ENCODE data around the gene RASGRF1. TPM values are rescaled to one million over a fixed set of nuclear protein-coding genes. Genes with fewer than 3 reads are reported as not detected.

The RASGRF1 gene
- total RNA-seq, 1 donor = under 0.01 TPM

- peaks cover 15% of the 10 kb centered on the region for H3K4me1 ChIP-seq (ENCODE audit: insufficient read depth, low read length)
- no peaks in the 10 kb centered on the region for H3K27me3 ChIP-seq (ENCODE audit: insufficient read depth, low read length)
- H3K36me3 ChIP-seq (ENCODE audit: insufficient read depth, low read length) = no peaks in the 10 kb centered on the region
- no peaks in the 10 kb centered on the region for H3K79me2 ChIP-seq (ENCODE audit: insufficient read depth, low read length)
- no peak overlapping the region for H3K4me2 ChIP-seq (ENCODE audit: insufficient read depth, low read length)
- H4K20me1 ChIP-seq (ENCODE audit: insufficient read depth, low read length) = no peaks in the 10 kb centered on the region
- H3K27ac ChIP-seq (ENCODE audit: low read depth, low read length) = no peak overlapping the region
- no peak for TF ChIP-seq CTCF (IDR thresholded peaks at IDR 0.05; ENCODE audit: extremely low read depth, low read depth, low read length)
- no peak overlapping the region for H3K4me3 ChIP-seq (ENCODE audit: insufficient read depth, low read length)
- DNase-seq (ENCODE audit: insufficient read length, low spot score, missing footprints) = peak; percentile 46
- H3K9me3 ChIP-seq (ENCODE audit: low read depth, low read length) = no peaks in the 10 kb centered on the region
- H2AFZ ChIP-seq (ENCODE audit: low read length) = peak overlapping the region; percentile 3
Observed at GRCh38 chr15:78992416-78993256, 97.9 kb downstream of the RASGRF1 start.

- H4K20me1 ChIP-seq (ENCODE audit: insufficient read depth, low read length) = no peaks in the 10 kb centered on the region
- no peak for TF ChIP-seq CTCF (IDR thresholded peaks at IDR 0.05; ENCODE audit: extremely low read depth, low read depth, low read length)
Observed at GRCh38 chr15:78991879-78992278, 98.7 kb downstream of the RASGRF1 start.

GRCh38 chr15:78991476-78991875 is 99.1 kb downstream of the RASGRF1 start:
- Histone ChIP-seq H3K9me3 (ENCODE audit: low read depth, low read length) (no peaks in the 10 kb centered on the region), H3K4me3 (ENCODE audit: insufficient read depth, low read length) (no peak overlapping the region), H3K27ac (ENCODE audit: low read depth, low read length) (no peak overlapping the region), H3K79me2 (ENCODE audit: insufficient read depth, low read length) (no peaks in the 10 kb centered on the region), H3K4me1 (ENCODE audit: insufficient read depth, low read length) (peaks cover 15% of the 10 kb centered on the region), H2AFZ (ENCODE audit: low read length) (no peak overlapping the region), H3K36me3 (ENCODE audit: insufficient read depth, low read length) (no peaks in the 10 kb centered on the region), H4K20me1 (ENCODE audit: insufficient read depth, low read length) (no peaks in the 10 kb centered on the region), H3K4me2 (ENCODE audit: insufficient read depth, low read length) (no peak overlapping the region), H3K27me3 (ENCODE audit: insufficient read depth, low read length) (no peaks in the 10 kb centered on the region)
- no peak for TF ChIP-seq CTCF (IDR thresholded peaks at IDR 0.05; ENCODE audit: extremely low read depth, low read depth, low read length)
- peak; percentile 26 for DNase-seq (ENCODE audit: insufficient read length, low spot score, missing footprints)

More at GRCh38 chr15:78991879-78992278, 98.7 kb downstream of the RASGRF1 start:
- H3K27ac ChIP-seq (ENCODE audit: low read depth, low read length) = no peak overlapping the region
- H3K36me3 ChIP-seq (ENCODE audit: insufficient read depth, low read length) = no peaks in the 10 kb centered on the region
- no peak overlapping the region for H3K4me3 ChIP-seq (ENCODE audit: insufficient read depth, low read length)
- H3K4me2 ChIP-seq (ENCODE audit: insufficient read depth, low read length) = no peak overlapping the region
- no peaks in the 10 kb centered on the region for H3K9me3 ChIP-seq (ENCODE audit: low read depth, low read length)
- no peaks in the 10 kb centered on the region for H3K27me3 ChIP-seq (ENCODE audit: insufficient read depth, low read length)
- H3K4me1 ChIP-seq (ENCODE audit: insufficient read depth, low read length) = peaks cover 15% of the 10 kb centered on the region
- no peaks in the 10 kb centered on the region for H3K79me2 ChIP-seq (ENCODE audit: insufficient read depth, low read length)
- DNase-seq (ENCODE audit: insufficient read length, low spot score, missing footprints) = peak; percentile 41
- H2AFZ ChIP-seq (ENCODE audit: low read length) = no peak overlapping the region

GRCh38 chr15:78990278-78990677 is 100.3 kb downstream of the RASGRF1 start:
- DNase-seq (ENCODE audit: insufficient read length, low spot score, missing footprints) = no peak
- Histone ChIP-seq H3K79me2 (ENCODE audit: insufficient read depth, low read length) (no peaks in the 10 kb centered on the region), H3K36me3 (ENCODE audit: insufficient read depth, low read length) (no peaks in the 10 kb centered on the region), H4K20me1 (ENCODE audit: insufficient read depth, low read length) (no peaks in the 10 kb centered on the region), H2AFZ (ENCODE audit: low read length) (no peak overlapping the region), H3K9me3 (ENCODE audit: low read depth, low read length) (no peaks in the 10 kb centered on the region), H3K27ac (ENCODE audit: low read depth, low read length) (no peak overlapping the region), H3K4me2 (ENCODE audit: insufficient read depth, low read length) (no peak overlapping the region), H3K4me1 (ENCODE audit: insufficient read depth, low read length) (peaks cover 15% of the 10 kb centered on the region), H3K4me3 (ENCODE audit: insufficient read depth, low read length) (no peak overlapping the region), H3K27me3 (ENCODE audit: insufficient read depth, low read length) (no peaks in the 10 kb centered on the region)
- TF ChIP-seq CTCF (IDR thresholded peaks at IDR 0.05; ENCODE audit: extremely low read depth, low read depth, low read length) = no peak

All from osteoblast (primary cell).